Stimulated activated CD4-positive, alpha-beta T cell treated with anti-CD3 and anti-CD28 coated beads, Interleukin-15, amount 100 ng/mL, for 48 hours (primary cell): ENCODE data around the gene PHF13.
"Not testable (repeated sequence)": the region's sequence is repeated elsewhere in the genome, so short reads cannot be mapped to it uniquely, and the experiment has no call there.

Experiments used
- DNase-seq, 2 donors: peaks; one replicate each; pipeline ENCODE4 v3.0.0-alpha.2; 2020; ENCODE audit warnings: low read depth in 2 of 2

PHF13 gene

DNA sequence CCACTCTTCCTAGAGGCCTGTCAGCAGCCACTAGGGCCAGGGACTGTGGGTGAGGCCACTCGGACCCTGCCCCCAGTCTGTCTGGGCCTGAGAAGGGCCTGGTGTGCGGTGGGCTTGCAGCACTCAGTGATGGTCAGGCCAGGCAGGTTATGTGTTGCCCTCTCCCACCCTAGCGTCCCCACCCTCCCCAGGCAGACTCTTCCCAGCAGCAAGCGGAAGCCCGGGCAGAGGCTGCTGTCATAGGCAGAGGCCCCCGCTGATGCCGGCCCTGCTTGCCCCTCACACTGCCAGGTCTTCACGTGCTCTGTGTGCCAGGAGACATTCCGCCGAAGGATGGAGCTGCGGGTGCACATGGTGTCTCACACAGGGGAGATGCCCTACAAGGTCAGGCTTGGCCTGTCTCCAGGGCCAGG, 27.1 kb upstream of the PHF13 start:
- no peak for DNase-seq

DNA sequence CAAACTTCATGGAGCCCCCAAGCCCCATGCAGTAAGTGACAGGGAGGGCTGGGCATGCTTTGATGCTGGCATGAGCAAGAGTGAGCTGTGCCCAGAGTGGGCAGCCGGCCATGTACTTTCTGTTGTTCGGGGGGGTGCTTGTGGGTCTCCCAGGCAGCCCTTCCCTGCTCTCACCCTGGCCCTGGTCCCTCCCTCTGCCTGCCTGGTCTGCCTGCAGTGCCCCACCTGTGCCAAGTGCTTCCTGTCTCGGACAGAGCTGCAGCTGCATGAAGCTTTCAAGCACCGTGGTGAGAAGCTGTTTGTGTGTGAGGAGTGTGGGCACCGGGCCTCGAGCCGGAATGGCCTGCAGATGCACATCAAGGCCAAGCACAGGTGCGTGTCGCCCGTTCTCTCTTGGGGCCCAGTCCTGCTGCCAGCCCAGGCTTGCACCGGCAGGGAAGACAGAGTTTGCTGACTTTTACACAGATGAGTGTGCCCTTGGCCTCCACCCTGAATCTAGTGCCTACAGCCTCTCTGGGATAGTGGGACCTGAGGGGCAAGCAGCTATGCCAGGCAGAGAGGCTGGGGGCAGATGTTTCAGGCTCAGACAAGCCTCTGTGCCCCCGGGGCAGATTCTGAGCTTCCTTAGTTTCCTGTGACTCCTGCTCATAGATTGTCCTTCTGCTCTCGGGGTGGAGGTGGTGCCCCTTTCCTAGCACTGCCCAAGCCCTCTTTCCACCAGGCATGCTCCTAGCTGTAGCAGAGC, 26.1 kb upstream of the PHF13 start:
- DNase-seq: no peak

DNA sequence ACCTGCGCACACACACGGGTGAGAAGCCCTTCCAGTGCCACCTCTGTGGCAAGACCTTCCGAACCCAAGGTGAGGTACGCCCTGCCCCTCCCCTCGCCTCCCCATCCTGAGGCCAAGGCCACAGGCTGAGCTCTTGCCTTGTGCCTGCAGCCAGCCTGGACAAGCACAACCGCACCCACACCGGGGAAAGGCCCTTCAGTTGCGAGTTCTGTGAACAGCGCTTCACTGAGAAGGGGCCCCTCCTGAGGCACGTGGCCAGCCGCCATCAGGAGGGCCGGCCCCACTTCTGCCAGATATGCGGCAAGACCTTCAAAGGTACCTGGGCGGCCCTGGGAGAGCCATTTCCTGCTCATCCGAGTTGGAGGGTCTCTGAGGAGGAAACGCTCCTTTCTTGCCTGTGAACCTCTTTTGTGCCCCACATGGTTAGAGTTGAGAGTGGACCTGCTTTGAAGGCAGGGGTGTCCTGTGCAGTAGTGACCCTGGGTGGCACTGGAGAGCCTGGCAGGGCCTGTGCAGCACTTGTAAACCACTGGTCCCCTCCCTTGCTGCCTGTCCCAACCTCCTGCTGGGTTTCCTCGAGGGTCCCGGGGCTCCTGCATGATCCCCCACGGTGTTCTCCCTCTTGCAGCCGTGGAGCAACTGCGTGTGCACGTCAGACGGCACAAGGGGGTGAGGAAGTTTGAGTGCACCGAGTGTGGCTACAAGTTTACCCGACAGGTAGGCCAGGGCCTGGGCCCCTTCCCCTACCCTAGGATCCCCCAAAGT, 25.2 kb upstream of the PHF13 start:
- no peak for DNase-seq

DNA sequence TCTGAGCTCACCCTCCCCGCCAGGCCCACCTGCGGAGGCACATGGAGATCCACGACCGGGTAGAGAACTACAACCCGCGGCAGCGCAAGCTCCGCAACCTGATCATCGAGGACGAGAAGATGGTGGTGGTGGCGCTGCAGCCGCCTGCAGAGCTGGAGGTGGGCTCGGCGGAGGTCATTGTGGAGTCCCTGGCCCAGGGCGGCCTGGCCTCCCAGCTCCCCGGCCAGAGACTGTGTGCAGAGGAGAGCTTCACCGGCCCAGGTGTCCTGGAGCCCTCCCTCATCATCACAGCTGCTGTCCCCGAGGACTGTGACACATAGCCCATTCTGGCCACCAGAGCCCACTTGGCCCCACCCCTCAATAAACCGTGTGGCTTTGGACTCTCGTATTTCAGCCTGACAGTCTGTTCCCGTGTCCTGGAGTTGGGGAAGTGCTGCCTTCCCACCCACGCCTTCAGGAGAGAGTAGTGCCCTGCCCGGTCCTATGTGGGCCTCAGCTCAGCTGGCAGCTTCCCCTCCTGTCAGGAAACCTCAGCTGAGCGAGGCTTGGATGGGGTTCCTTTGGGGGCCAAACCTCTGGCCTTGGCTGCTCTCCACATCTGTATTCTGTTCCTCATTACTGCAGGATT, 24.5 kb upstream of the PHF13 start:
- no peak for DNase-seq

DNA sequence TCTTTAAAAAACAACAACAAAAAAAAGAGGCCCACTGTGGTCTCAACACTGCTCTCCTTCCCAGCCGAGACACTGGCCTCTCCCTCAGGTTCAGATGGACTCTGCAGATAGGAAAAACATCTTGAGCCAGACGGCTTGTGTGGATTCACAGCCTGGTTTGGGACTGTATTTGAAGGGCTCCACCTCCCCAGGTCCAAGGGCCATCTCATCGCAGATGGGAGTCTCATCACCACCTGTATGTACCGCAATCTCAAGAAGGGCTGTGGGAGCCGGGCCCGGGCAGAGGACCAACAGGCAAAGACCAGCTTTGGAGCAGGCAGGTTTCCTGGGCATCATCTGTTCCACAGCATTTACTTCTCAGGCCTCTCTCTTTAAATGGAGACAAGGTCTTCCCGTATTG, 23.5 kb upstream of the PHF13 start:
- DNase-seq: no peak

DNA sequence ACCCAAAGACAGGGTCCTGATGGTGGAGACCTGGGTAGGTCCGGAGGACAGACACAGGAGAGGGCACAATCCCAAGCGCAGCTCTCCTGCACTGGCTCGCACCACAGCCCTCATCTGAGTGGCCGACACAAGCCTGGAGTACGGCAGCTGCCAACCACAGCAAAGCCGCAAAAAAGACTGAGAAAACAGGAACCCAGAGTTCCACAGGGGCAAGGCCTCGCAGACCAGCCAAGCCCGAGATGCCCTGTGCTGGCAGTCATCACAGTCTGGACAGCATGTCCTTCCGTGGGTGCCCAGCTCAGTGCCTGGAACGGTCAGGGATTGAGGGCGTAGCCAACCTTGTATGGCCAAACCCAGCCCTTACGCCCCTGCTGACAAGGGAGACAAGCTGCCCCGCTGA, 22.3 kb upstream of the PHF13 start:
- DNase-seq: no peak

DNA sequence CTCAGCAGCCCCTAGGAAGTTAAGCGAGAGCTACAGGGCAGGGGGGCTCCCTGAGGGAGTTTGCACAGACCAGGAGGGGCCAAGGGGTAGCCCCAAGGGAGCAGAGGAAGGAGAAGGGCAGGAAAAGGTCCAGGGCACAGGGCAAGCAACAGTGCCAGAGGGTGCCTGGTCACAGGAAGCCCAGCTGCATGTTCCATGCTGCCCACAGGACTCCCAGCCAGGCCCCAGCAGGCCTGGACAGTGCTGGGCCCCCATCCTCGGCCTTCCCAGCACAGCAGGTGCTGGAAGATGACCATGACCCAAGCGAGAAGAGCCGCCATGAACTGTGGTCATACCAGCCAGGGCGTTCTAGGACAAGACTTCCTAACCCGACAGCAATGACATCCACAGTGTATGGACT, 21.9 kb upstream of the PHF13 start:
- DNase-seq: no peak

DNA sequence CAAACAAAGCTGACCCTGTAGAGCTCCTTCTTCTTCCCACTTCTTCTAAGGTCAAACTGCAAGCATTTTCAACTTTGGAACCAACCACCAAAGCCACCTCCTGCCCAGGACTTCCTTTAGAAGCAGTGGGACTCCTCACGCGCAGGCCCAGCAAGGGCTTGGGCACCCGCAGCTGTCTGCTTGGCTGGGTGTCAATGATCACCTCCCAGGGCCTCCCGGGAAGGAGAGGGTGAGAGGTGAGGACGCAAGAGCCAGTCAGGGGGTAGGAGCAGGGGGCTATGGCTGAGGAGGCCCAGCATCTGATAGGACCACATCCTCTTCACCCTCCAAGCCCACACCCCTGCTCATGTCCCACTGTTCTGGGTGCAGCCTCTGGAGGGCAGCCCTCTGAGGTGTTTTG, 21.1 kb upstream of the PHF13 start:
- no peak for DNase-seq

DNA sequence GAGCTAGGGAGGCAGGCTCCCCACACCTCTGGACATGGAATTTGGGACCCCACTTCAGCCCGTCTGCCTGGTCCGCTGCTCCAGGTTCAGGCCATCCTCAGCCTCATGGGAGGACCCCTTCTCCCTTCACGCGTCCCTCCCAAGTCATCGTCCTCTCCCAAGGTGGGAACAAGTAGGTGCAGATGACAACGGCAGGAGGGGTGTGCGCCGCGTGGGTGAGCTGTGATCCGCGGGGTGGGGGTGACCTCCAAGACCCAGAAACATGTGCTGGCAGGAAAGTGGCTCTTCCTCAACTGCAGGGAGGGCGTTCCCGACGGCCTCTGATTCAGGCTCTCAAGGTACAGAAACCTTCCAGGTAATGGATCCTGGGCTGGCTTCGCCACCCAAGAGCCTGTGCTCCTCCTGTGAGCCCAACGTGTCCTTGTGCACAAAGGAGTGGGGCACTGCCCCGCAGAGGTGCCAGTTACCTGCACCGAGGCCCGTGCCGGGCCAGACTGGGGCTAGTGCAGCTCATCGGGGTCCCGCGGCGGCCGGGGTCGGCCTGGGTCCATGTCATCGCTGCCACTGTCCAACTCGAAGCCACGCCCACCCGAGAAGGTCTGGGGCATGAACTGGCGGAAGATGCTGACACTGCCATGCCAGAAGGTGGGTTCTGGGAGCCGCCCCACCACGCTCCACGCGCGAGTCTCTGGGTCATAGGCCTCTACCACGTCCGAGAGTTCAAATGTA, 20.5 kb upstream of the PHF13 start:
- no peak for DNase-seq

DNA sequence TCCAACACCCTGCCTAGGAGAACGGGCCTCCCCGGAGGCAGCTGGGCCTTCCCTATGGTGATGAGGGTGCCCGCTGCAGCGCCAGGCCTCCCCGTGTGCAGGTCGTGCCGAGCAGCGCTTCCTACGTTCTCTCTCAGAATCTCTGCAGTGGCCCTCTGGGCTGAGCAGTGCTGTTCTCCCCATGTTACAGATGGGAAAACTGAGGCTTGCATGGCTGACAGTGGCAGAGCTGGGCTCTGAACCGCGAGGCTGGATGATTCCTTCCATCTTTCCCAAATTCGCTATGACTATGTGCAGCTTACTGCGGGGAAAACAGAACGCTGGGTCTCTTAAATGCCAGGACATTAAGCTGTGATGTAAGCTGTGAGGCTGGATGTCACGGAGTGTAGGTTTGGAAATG, 19.7 kb upstream of the PHF13 start:
- no peak for DNase-seq

DNA sequence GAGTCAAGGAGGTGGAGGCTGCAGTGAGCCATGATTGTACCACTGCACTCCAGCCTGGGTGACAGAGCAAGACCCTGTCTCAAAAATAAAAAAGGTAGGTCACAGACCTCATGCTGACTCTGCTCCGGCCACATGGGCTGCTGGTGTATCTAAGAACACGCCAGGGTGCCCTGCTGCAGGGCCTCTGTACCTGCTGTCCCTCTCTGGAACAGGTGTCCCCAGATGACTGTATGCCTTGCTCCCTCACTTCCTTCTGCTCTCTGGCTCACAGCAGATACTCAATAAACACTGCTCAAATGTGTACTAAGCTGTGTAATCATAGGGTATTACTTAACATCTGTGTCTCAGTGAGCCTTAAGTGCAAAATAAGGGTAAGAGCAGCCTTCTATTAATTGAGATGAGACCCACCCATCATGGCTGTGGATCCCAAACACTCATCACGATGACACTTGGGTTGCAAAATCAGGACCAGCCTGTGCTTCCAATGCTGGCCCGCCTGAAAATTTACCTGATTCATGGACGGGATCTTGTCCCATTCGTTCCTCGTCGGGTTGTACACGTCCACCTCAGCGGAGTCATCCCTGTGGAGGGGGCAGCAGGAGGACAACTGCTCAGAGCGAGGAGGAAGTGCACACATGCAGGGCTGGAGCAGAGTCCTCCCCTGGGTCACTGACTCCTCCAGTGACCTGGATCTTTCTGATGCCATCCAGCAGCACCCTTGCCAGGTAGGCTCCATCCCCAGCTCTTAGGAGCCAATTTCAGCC, 18.4 kb upstream of the PHF13 start:
- no peak for DNase-seq

DNA sequence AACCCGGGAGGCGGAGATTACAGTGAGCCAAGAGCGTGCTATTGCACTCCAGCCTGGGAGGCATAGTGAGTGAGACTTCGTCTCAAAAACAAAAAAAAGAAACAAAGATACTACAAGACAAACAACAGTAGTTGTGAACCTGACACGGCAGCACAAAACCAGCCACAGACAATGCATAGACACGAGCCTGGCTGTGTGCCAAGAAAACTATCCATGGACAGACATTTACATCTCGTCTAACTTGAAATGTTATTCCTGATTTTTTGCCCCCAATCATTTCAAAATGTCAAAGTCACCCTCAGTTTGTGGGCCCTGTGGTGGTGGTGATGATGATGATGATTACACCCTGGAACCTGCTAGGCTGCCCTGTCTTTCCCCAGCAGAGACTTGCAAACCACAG, 17.2 kb upstream of the PHF13 start:
- no peak for DNase-seq

DNA sequence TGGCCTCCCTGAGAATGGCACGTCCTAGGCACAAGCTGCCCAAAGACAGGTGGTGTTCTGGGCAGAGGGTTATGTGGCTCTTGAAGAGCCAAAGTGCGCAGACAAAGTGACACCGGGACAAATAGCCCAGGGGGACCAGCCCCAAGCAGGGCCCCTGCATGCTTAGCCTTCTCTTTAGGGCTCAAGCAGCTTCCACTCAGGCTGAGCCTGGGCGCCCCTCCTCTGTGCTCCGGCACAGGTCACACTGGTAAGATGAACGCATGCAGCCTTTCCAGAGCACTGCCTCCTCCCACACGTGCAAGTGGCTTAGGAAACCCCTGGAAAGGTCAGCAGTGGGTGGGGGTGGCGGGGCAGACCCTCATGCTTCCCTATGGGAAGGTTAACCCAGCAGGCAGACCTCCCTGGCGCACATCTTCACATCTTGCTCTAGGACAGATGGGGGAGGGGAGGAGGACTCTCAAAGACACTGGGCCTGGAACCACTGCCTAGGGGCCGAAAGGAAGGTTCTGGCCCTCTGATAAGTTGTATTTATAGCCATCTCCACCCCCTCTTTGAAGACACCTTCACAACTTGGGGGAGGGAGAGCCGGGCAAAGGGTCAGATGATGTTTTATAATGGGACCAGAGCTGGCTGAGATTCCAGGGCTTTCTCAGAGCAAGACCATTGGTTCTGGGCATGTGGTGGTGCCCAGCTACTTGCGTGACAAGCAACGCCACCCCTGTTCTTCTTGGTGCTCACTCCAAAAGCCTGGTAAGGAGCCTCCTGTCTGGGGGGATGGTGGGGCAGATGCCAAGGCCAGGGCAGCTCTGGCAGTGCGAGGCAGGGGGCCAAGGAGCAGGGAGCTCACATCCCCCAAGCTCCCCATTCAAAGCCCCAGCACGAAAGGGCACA, 16.4 kb upstream of the PHF13 start:
- DNase-seq: no peak

DNA sequence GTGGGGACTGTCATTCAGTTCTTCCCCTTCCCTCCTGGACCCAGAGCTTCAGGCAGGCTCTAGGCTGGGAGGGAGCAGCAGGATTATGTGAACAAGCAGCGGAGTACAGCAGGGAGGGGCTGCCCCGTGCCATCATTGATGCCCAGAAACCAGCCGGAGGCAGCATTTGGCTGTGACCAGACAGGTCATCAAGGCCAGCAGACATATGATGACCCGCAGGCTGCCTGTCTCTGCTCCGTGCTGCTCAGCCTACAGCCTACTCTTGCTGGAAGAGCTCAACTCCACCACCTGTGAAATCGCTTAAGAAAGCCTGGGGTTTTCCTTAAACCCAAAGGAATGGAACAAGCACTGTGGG, 15.8 kb upstream of the PHF13 start:
- no peak for DNase-seq

DNA sequence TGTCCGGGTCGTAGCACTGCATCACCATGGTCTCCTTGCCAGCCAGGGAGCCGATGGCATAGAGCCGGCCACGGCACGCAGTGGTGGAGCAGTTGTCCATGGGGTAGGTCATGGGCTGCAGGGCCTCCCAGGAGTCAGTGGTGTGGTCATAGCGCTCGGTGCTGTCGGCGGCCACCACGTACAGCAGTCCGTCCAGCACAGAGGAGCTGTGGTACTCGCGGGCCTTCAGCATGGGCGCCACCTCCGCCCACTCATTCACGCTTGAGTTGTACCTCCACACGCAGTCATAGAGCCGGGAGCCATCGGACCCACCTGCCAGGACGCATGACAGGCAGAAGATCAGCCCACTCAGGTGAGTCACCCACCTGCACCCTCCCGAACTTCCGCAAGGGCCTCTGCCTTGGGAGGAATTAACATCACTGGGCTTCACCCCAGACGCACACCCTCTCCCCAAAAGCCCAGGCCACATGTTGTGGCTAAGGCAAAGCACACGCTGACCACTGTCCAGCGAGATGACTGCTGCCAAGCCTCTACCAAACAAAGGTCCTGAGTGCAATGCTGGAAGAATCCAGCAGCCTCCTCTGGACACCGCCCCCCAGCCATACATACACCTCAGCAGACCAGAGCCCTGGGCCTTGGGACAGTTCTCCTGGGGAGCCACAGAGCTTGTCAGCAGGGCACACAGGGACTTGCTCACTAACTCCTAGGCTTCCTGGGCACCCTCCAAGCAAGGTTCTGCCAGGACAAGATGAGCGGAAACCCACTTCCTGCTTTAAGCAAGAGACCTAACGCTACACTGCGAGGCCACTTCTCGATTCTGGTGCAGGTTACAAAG, 14.2 kb upstream of the PHF13 start:
- peak in 1 of 2 donors; percentile 53 for DNase-seq

DNA sequence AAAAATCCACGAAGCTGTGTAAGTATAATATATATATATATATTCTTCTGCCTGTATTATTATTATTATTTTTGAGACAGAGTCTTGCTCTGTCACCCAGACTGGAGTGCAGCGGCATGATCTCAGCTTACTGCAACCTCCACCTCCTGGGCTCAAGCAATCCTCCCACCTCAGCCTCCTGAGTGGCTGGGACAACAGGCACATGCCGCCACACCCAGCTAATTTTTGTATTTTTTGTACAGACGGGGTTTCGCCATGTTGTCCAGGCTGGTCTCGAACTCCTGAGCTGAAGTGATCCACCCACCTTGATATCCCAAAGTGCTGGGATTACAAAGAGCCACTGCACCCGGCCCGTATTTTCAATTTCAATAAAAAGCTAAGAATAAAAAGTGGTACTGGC, 13.5 kb upstream of the PHF13 start:
- DNase-seq: not testable (repeated sequence)

DNA sequence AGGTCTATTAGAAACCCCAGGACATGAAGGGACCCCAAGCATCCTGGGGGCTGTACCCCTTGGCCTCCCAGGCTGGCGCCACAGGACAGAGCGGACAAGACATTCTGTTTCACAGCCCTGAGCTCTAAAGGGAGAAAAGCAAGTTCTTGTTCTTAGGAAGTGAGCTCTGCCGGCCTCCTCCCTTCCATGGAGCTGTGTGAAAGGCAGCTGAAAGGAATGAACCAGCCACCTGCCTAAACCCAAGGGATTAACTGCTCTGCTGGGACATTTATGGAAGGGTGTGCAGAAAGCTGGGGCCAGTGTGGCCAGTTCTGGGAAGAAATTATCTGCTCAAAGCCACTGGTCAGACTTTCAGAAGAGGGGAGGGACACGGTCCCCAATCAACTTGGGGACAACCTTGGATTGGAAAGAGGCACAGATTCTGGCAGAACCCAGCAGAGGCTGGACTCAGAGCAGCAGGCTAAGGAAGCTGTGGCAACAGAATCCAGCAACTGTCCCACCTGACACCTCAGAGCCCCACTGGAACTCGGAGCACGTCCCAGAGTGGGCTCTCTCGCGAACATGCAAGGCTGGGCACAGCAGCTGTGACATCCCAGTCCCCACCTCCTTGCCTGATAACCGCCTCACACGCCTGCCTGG, 13.0 kb upstream of the PHF13 start:
- no peak for DNase-seq

DNA sequence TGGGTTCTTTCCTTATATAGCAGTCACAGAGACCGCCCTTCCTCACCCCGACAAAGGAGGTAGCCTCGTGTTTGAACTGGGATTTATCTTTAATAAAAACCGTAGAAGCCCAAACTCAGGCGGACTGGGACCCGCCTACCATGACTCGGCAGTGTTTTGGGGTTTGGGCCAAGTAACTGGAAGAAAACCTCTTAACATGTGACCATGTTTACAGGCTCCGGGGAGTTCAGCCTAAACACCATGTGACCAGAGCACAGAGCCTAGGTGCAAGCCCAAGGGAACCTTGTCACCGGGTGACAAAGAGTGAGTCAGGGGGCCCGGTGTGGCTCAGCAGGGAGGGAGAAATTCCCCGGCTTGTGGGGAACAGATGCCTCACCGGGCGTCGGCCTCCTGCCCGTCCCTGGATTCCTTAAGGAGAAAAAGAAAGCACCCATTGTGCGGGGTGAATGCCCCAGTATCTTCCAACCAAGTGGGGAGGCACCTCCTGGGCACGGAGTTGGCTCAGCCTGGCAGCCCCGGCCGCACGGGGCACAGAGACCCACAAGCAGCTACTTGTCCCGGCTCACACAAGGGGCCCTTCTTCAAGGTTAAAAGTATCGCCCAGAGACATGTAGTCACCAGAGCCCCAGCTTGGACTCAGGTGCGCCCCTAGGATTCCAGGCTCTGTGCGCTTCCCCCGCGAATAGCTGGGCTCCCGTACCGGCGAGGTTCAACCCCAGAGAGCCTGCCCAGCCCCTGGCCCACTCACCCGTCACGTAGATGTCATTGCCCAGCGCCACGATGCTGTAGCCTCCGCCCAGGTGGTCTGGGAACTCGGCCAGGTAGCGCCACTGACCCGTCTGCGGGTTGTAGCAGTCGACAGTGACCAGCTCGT, 12.2 kb upstream of the PHF13 start:
- peak; percentile 83 to 84 for DNase-seq
